GM12878 (cell line): ENCODE measurements around the gene CCDC3.

Source experiments
- CBX5 ChIP-seq: sonication (generic); IDR thresholded peaks from 2 replicates; pipeline ENCODE4 v1.6.1; 2016; ENCODE audit warnings: low read depth, moderate library complexity, mild to moderate bottlenecking, inconsistent platforms
- EZH2 ChIP-seq: IDR thresholded peaks from 2 replicates; pipeline ENCODE4 v1.6.1; 2012; ENCODE audit warnings: low read depth, mild to moderate bottlenecking, control low read depth, inconsistent platforms, low read length, borderline replicate concordance; ENCODE audit not compliant: control insufficient read depth
- NFXL1 ChIP-seq: fragments of 450-650 bp; IDR thresholded peaks from 2 replicates; pipeline ENCODE4 v1.6.1; 2017; ENCODE audit warnings: antibody characterized with exemption, mild to moderate bottlenecking, borderline replicate concordance
- POLR2AphosphoS5 ChIP-seq: IDR thresholded peaks from 2 replicates; pipeline ENCODE4 v1.6.1; 2011; ENCODE audit warnings: mild to moderate bottlenecking, low read length, inconsistent platforms
- RFX5 ChIP-seq: IDR thresholded peaks from 2 replicates; pipeline ENCODE4 v1.6.1; 2011; ENCODE audit warnings: low read depth, low read length, improper control_type of control experiment

GRCh38 chr10:12961416-12962205 is 39.9 kb downstream of the CCDC3 start:
- TF ChIP-seq POLR2AphosphoS5 (no peak), EZH2 (no peak), NFXL1 (no peak), CBX5 (no peak), RFX5 (no peak)
